ENCODE data around the gene CENPF. TPM values are rescaled to one million over a fixed set of nuclear protein-coding genes. Genes with fewer than 3 reads are reported as not detected.
A peak's percentile ranks its signal among the peaks of the same experiment; 100 is the strongest.

Gene CENPF
- total RNA-seq, 2 donors from 2014 or later = 2.9 to 10.9 TPM

- no peaks in the 10 kb centered on the region for H3K9me3 ChIP-seq
- no peak for TF ChIP-seq POLR2AphosphoS5 (IDR thresholded peaks at IDR 0.05)
- TF ChIP-seq POLR2A (IDR thresholded peaks at IDR 0.05) = no peak
- no peak for TF ChIP-seq CTCF (IDR thresholded peaks at IDR 0.05)
- H3K27me3 ChIP-seq (replicated peaks; ENCODE audit: insufficient read depth) = no peaks in the 10 kb centered on the region
- no peak overlapping the region for H3K4me3 ChIP-seq
- no peaks in the 10 kb centered on the region for H3K36me3 ChIP-seq
- no peaks in the 10 kb centered on the region for H3K4me1 ChIP-seq (replicated peaks)
- WGBS = 80% methylated on average over 3 of the region's 3 CpGs
- intact Hi-C loops (cut with DNase I) = no loop called here
- no peak overlapping the region for H3K27ac ChIP-seq
- DNase-seq (ENCODE audit: low spot score) = no peak
Measured at GRCh38 chr1:214566158-214567104, 36.6 kb upstream of the CENPF start.

GRCh38 chr1:214567481-214567980 is 35.5 kb upstream of the CENPF start:
- 90% methylated on average over 2 of the region's 2 CpGs for WGBS
- intact Hi-C loops (cut with DNase I) = no loop called here
- no peak overlapping the region for H3K4me3 ChIP-seq
- H3K4me1 ChIP-seq (replicated peaks) = no peaks in the 10 kb centered on the region
- H3K36me3 ChIP-seq = no peaks in the 10 kb centered on the region
- no peak overlapping the region for H3K27ac ChIP-seq
- H3K27me3 ChIP-seq (replicated peaks; ENCODE audit: insufficient read depth) = no peaks in the 10 kb centered on the region
- H3K9me3 ChIP-seq = no peaks in the 10 kb centered on the region
- TF ChIP-seq POLR2A (IDR thresholded peaks at IDR 0.05) (no peak), POLR2AphosphoS5 (IDR thresholded peaks at IDR 0.05) (no peak), CTCF (IDR thresholded peaks at IDR 0.05) (no peak)
- DNase-seq (ENCODE audit: low spot score) = no peak

- DNase-seq (ENCODE audit: low spot score) = no peak
- H3K4me1 ChIP-seq (replicated peaks) = no peaks in the 10 kb centered on the region
- H3K9me3 ChIP-seq = no peaks in the 10 kb centered on the region
- no peaks in the 10 kb centered on the region for H3K36me3 ChIP-seq
- H3K27ac ChIP-seq = no peak overlapping the region
- H3K4me3 ChIP-seq = no peak overlapping the region
- intact Hi-C loops (cut with DNase I) = no loop called here
- WGBS = 25% methylated on average over 4 of the region's 4 CpGs
- no peaks in the 10 kb centered on the region for H3K27me3 ChIP-seq (replicated peaks; ENCODE audit: insufficient read depth)
- TF ChIP-seq CTCF (IDR thresholded peaks at IDR 0.05) (no peak), POLR2AphosphoS5 (IDR thresholded peaks at IDR 0.05) (peak; percentile 37)
Measured at GRCh38 chr1:214568328-214568727, 34.7 kb upstream of the CENPF start.

GRCh38 chr1:214569357-214570004 is 33.5 kb upstream of the CENPF start:
- TF ChIP-seq POLR2AphosphoS5 (IDR thresholded peaks at IDR 0.05) (no peak), CTCF (IDR thresholded peaks at IDR 0.05) (no peak), POLR2A (IDR thresholded peaks at IDR 0.05) (no peak)
- no peaks in the 10 kb centered on the region for H3K4me1 ChIP-seq (replicated peaks)
- 97% methylated on average over 2 of the region's 2 CpGs for WGBS
- no peak overlapping the region for H3K4me3 ChIP-seq
- H3K9me3 ChIP-seq = no peaks in the 10 kb centered on the region
- no peak overlapping the region for H3K27ac ChIP-seq
- no peak for DNase-seq (ENCODE audit: low spot score)
- no peaks in the 10 kb centered on the region for H3K36me3 ChIP-seq
- no peaks in the 10 kb centered on the region for H3K27me3 ChIP-seq (replicated peaks; ENCODE audit: insufficient read depth)
- intact Hi-C loops (cut with DNase I) = no loop called here

Data from prostate gland (tissue), 2 donors.